Stimulated activated CD4-positive, alpha-beta T cell treated with anti-CD3 and anti-CD28 coated beads, Interleukin-1b, Interleukin-23, amount 100 ng/mL, for 24 hours (primary cell): Measurements from ENCODE around the gene PHEX.

Source experiments
- DNase-seq, 4 experiments: peaks; one replicate each; pipeline ENCODE4 v3.0.0-alpha.2; 2020; ENCODE audit warnings: low read depth in 4 of 4, low spot score in 1 of 4

The PHEX gene

GRCh38 chrX:22039541-22039940 lies 7.4 kb downstream of the PHEX start:
- DNase-seq, result no peak

DNA sequence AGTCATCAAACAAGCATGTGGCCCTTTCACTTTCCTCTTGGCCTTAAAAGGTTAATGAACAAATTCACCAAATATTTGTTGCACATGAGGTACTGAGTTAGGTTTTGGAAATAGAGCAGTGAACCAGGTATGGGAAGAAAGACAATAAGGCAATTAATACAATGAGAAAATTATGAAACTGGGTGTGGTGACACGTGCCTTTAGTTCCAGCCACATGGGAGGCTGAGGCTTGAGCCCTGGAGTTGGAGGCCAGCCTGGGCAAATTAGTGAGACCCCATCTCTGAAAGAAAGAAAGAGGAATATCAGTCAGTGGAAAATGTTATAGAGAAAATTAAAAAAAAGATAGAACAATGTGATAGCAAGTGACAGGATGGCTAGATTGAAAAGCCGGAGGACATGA lies 8.1 kb downstream of the PHEX start:
- no peak for DNase-seq

GRCh38 chrX:22041907-22042530 lies 9.9 kb downstream of the PHEX start:
- DNase-seq, result no peak

GRCh38 chrX:22043872-22044271 lies 11.7 kb downstream of the PHEX start:
- DNase-seq, result no peak

DNA sequence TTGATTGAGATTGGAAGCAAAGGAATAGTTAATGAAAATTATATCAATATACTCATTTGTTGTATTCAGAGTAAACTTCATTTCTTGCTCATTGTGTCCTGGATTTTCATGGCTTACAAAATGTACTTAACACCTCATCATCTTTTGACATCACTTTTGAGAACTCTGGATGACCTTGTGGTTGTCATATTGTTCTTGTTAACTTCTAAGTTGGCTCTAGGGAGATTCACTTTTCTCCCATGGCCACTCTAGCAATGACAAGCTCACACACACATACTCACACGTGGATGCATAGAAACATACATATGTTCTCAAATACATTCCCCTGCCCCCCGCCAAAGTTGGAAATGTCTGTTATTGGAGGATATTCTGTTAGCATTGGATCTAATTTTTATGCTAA lies 15.3 kb downstream of the PHEX start:
- no peak for DNase-seq

DNA sequence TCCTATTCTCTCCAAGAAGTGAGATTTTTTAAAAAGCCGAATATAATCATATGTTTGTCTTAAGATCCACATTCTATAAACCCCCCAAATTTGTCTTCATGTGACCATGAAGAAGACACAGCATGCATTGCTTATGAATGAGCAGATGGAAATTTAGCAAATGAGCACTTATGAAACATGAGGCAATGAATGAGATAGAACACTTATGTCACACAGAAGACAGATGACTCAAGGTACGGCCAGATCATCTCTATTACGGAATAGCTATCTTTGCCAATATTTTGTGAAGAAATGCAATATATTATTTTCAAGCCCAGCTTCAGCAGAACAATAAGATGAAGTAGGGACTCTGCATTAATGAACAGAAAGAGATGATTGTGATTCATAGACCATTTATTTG lies 21.4 kb downstream of the PHEX start:
- no peak for DNase-seq

GRCh38 chrX:22056235-22056634 lies 24.1 kb downstream of the PHEX start:
- no peak for DNase-seq

GRCh38 chrX:22057667-22058066 lies 25.5 kb downstream of the PHEX start:
- DNase-seq, result no peak

GRCh38 chrX:22059775-22060174 lies 27.6 kb downstream of the PHEX start:
- no peak for DNase-seq

GRCh38 chrX:22060415-22061280 lies 28.5 kb downstream of the PHEX start:
- DNase-seq, result no peak

GRCh38 chrX:22063284-22063683 lies 31.2 kb downstream of the PHEX start:
- DNase-seq, result peak in 2 of 4 experiments; percentile 13 to 47

DNA sequence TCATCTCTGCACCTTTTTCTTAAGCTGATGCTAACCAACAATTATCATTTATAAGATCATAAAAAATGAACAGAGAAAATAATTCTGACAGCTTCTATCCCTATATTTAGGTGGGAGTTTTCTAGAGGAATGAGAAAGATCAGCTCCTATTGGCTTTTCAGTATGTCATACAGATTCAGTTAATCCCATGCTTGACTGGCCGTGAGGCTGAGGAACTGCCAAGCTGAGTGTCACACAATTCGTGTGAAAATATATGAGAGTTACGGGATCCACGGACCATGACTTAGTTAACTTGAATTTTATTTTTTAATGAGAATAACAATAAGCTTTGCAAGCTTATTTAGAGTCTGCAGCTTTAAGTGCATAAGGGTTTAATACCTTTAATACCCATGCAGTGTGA lies 37.5 kb downstream of the PHEX start:
- no peak for DNase-seq

GRCh38 chrX:22073928-22074327 lies 41.8 kb downstream of the PHEX start:
- no peak for DNase-seq

GRCh38 chrX:22078117-22078516 lies 46.0 kb downstream of the PHEX start:
- no peak for DNase-seq

GRCh38 chrX:22081475-22082092 lies 49.5 kb downstream of the PHEX start:
- DNase-seq, result peak; percentile 30 to 48 (median 34)

DNA sequence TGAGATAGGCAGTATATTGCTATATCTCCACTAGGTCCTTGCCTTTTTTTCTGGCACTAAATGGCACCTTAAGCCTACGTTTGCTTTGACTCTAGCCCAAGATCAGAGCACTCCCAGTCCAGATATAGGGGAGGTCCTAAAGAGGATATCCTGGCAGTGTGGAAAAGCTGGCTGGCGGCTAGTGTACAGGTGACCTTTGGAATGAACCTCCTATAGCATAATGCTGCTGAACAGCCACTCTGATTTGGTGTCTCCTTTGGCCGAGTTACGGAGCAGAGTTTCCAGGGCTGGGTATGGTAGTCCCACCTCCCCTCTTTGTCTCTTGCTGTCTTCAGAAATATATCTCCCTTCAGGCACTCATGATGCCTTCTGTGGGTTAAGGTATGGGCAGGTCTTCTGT lies 53.9 kb downstream of the PHEX start:
- DNase-seq, result no peak

DNA sequence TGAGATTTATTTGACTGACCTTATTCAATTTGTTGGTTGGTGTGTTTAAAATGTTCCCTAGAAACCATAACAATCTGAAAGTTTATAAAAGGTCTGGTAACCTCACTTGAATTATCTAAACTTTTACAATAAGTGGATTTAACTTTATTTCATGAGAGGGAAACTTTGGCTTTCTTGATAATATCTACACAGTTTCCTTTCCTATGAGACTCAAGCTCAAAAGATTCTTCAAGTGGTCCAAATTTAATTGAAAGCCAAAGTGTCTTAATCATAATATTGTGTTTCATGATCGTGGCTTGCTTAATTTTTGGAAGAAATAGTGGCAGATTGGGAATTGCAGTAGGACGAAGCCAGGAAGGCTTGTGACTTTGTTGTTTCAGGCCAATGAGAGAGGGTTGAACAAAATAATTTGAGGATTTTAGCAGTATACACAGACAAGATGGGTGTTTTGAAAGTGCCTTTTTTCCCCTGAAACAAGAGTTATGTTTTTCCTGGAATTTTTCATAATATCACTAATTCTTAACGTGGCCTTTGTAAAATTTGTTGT lies 55.0 kb downstream of the PHEX start:
- DNase-seq, result no peak

GRCh38 chrX:22088326-22088725 lies 56.2 kb downstream of the PHEX start:
- no peak for DNase-seq

DNA sequence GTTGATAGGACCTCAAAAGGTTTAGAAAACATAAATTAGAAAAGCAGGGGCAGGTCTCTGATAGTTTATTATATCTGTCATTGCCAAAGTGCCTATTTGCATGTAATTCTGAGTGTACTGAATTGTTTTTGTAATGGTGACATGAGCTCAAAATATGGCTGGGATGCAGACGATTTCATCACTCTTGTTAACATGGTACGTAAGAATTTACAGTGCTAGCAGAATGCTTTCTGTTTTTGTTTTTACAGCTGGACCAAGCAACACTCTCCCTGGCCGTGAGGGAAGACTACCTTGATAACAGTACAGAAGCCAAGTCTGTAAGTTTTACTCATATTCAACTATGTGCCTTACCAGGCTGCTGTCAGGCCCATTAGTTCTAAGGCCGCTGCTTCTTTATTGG lies 58.1 kb downstream of the PHEX start:
- no peak for DNase-seq

- DNase-seq, result no peak
Measured at GRCh38 chrX:22093550-22093949, 61.4 kb downstream of the PHEX start.

- DNase-seq, result no peak
Measured at GRCh38 chrX:22095286-22095685, 63.2 kb downstream of the PHEX start.

DNA sequence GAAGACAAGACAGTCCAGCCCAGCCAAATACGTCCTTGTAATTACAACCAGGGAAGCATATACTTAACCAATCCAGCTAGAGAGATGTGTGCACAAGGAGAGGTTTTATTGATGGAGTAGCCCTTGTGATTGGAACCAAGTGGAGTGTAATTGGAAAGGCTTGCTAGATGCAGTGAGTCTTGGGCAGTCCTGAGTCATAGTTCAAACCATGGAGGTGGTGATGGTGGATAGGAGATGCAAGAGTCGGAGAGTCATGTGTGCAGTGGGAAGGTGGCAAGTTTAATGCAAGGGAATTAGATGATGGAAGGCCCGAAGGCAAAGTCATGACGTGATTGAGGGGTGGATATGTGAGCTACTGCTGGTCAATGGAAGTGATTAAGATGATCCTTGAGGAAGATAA lies 63.7 kb downstream of the PHEX start:
- DNase-seq, result no peak
